ENCODE measurements around the gene PRR16.

GRCh38 chr5:120442694-120443093, 21.4 kb upstream of the PRR16 start:
- TF ChIP-seq POLR2AphosphoS5 (IDR thresholded peaks at IDR 0.05) = no peak
- TF ChIP-seq, protein P1, sequence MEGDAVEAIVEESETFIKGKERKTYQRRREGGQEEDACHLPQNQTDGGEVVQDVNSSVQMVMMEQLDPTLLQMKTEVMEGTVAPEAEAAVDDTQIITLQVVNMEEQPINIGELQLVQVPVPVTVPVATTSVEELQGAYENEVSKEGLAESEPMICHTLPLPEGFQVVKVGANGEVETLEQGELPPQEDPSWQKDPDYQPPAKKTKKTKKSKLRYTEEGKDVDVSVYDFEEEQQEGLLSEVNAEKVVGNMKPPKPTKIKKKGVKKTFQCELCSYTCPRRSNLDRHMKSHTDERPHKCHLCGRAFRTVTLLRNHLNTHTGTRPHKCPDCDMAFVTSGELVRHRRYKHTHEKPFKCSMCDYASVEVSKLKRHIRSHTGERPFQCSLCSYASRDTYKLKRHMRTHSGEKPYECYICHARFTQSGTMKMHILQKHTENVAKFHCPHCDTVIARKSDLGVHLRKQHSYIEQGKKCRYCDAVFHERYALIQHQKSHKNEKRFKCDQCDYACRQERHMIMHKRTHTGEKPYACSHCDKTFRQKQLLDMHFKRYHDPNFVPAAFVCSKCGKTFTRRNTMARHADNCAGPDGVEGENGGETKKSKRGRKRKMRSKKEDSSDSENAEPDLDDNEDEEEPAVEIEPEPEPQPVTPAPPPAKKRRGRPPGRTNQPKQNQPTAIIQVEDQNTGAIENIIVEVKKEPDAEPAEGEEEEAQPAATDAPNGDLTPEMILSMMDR (IDR thresholded peaks at IDR 0.05) = no peak
- no peak for TF ChIP-seq EP300 (IDR thresholded peaks at IDR 0.05)
